T47D (cell line): ENCODE results near the gene SMPX.
A peak's percentile ranks its signal among the peaks of the same experiment; 100 is the strongest.

ENCODE experiments used
- DNase-seq, 2 experiments: peaks; one replicate each; pipeline versions ENCODE4 v3.0.0 to v3.0.0-alpha.2; 2011 to 2012; ENCODE audit warnings: low read depth in 1 of 2, low spot score in 1 of 2
- JUND ChIP-seq: IDR thresholded peaks from 2 replicates; pipeline ENCODE4 v1.6.1; 2012; ENCODE audit warnings: low read depth
- in situ Hi-C: cut with HindIII; loops from 2 replicates; pipeline ENCODE4 v1.10.0; 2016; ENCODE audit warnings: low sequenced_read_pairs, low pct_unique_long_range_greater_than_20kb

Gene SMPX

GRCh38 chrX:21723084-21723483, 34.8 kb downstream of the SMPX start:
- in situ Hi-C loops = no loop called here
- TF ChIP-seq JUND = no peak
- peak; percentile 44 to 56 for DNase-seq

GRCh38 chrX:21721195-21721594, 36.7 kb downstream of the SMPX start:
- in situ Hi-C loops = no loop called here
- no peak for TF ChIP-seq JUND
- no peak for DNase-seq

- no peak for TF ChIP-seq JUND
- in situ Hi-C loops = no loop called here
- no peak for DNase-seq
Measured at GRCh38 chrX:21718575-21718974, 39.3 kb downstream of the SMPX start.

GRCh38 chrX:21717802-21718201, 40.1 kb downstream of the SMPX start:
- DNase-seq = no peak
- no peak for TF ChIP-seq JUND
- in situ Hi-C loops = no loop called here

- in situ Hi-C loops = no loop called here
- DNase-seq = no peak
- TF ChIP-seq JUND = no peak
Measured at GRCh38 chrX:21715825-21716224, 42.1 kb downstream of the SMPX start.

GRCh38 chrX:21715337-21715736, 42.6 kb downstream of the SMPX start:
- in situ Hi-C loops = no loop called here
- DNase-seq = no peak
- TF ChIP-seq JUND = no peak

- in situ Hi-C loops = no loop called here
- DNase-seq = no peak
- TF ChIP-seq JUND = no peak
Measured at GRCh38 chrX:21711848-21712197, 46.1 kb downstream of the SMPX start.

- in situ Hi-C loops = no loop called here
- no peak for TF ChIP-seq JUND
- no peak for DNase-seq
Measured at GRCh38 chrX:21711129-21711847, 46.6 kb downstream of the SMPX start.

- DNase-seq = peak in 1 of 2 experiments; percentile 26
- TF ChIP-seq JUND = no peak
- in situ Hi-C loops = no loop called here
Measured at GRCh38 chrX:21708116-21708515, 49.8 kb downstream of the SMPX start.

- no peak for TF ChIP-seq JUND
- in situ Hi-C loops = no loop called here
Measured at GRCh38 chrX:21705225-21705624, 52.7 kb downstream of the SMPX start.

GRCh38 chrX:21702725-21703124, 55.2 kb downstream of the SMPX start:
- TF ChIP-seq JUND = no peak
- DNase-seq = no peak
- in situ Hi-C loops = no loop called here

More at GRCh38 chrX:21705225-21705624, 52.7 kb downstream of the SMPX start:
- no peak for DNase-seq

GRCh38 chrX:21700967-21701366, 56.9 kb downstream of the SMPX start:
- TF ChIP-seq JUND = no peak
- in situ Hi-C loops = no loop called here
- no peak for DNase-seq

GRCh38 chrX:21700275-21700674, 57.6 kb downstream of the SMPX start:
- DNase-seq = no peak
- in situ Hi-C loops = no loop called here

GRCh38 chrX:21699136-21699535, 58.8 kb downstream of the SMPX start:
- no peak for DNase-seq
- in situ Hi-C loops = no loop called here
- TF ChIP-seq JUND = no peak

More at GRCh38 chrX:21700275-21700674, 57.6 kb downstream of the SMPX start:
- TF ChIP-seq JUND = no peak
